ENCODE data around the gene HABP2.

GRCh38 chr10:113524539-113525490 is 28.0 kb upstream of the HABP2 start:
- TF ChIP-seq RAD21 (IDR thresholded peaks at IDR 0.05; ENCODE audit: low read length) (no peak), CTCF (conservative IDR thresholded peaks at IDR 0.05; ENCODE audit: low read depth, low read length) (no peak), CEBPB (IDR thresholded peaks at IDR 0.05; ENCODE audit: low read depth, low read length) (no peak), POLR2A (IDR thresholded peaks at IDR 0.05; ENCODE audit: low read depth, low read length) (no peak), MAFK (IDR thresholded peaks at IDR 0.05; ENCODE audit: low read depth, low read length) (no peak), CHD1 (IDR thresholded peaks at IDR 0.05; ENCODE audit: low read depth, low read length) (no peak), ELK1 (IDR thresholded peaks at IDR 0.05; ENCODE audit: borderline replicate concordance, low read depth, low read length) (no peak), USF2 (IDR thresholded peaks at IDR 0.05; ENCODE audit: low read depth, low read length) (no peak), RFX5 (IDR thresholded peaks at IDR 0.05; ENCODE audit: low read depth, low read length) (no peak)

Data from IMR-90 (cell line).